Measurements from ENCODE around the gene AHSA1.
A peak's percentile ranks its signal among the peaks of the same experiment; 100 is the strongest.
"Not testable (repeated sequence)": the region's sequence is repeated elsewhere in the genome, so short reads cannot be mapped to it uniquely, and the experiment has no call there.

The AHSA1 gene

DNA sequence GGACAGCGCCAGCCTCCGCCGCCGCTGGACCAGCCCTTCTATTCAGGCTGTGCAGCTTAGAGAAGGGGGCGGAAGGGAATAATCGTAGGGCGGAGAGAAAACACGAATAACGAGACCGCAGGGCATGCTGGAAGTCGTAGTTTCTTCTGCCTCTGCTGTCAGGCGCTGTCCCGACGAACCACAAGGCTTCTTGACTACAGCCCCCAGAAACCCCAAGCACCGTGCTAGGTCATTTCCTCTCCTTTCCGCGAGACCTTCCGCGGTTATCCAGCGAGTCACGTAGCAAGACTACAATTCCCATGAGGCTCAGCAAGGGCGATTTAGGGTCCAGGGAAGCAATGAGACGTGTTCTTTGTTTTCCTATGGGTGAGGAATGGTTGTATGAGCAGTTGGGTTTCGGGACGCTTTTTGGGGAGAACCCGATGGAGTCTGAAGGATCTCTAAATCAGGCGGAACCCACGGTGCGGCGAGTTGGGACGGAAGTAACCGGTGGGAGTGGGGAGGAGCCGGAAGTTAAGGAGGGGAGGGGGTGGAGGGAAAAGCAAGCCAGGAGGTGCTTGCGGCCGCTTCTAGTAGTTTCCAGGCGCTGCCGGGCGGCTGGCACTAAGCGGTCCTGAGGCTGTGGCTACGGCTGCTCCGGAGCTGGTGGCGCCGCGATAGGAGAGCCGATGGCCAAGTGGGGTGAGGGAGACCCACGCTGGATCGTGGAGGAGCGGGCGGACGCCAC lies at the start of gene AHSA1, which contains the start of gene VIPAS39:
Gene AHSA1 (plus strand): TSS at position 572 of the 727 bp plus-strand sequence. CDS start 97 bp downstream, at position 669.
Gene VIPAS39 (minus strand): TSS at position 80 of the 727 bp plus-strand sequence. CDS start 3,499 bp downstream, outside the sequence.
- FAIRE-seq: peak; percentile 89

DNA sequence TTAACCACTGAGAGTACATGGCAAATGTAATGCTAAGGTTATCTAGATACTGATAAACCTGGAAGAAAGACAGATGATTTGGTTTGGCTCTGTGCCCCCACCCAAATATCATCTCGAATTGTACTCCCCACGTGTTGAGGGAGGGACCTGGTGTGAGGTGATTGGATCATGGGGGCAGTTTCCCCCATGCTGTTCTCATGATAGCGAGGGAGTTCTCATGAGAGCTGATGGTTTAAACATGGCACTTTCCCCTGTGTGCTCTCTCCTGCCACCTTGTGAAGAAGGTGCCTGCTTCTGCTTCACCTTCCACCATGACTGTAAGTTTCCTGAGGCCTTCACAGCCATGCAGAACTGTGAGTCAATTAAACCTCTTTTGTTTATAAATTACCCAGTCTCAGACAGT lies 48.8 kb upstream of the AHSA1 start:
- FAIRE-seq: no peak

DNA sequence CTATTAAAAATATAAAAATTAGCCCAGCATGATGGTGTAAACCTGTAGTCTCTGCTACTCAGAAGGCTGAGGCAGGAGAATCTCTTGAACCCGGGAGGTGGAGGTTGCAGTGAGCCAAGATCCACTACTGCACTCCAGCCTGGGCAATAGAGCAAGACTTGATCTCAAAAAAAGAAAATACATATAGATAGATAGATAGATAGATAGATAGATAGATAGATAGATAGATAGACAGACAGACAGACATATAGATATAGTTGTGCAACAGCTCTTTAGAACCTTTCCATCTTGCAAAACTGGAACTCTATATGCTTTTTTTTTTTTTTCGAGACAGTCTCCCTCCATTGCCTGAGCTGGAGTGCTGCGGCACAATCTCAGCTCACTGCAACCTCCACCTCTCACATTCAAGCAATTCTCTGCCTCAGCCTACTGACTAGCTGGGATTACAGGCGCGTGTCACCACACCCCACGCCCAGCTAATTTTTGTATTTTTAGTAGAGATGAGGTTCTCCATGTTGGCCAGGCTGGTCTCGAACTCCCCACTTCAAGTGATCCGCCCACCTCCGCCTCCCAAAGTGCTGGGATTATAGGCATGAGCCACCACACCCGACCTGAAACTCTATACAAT lies 42.4 kb upstream of the AHSA1 start:
- FAIRE-seq: not testable (repeated sequence)

DNA sequence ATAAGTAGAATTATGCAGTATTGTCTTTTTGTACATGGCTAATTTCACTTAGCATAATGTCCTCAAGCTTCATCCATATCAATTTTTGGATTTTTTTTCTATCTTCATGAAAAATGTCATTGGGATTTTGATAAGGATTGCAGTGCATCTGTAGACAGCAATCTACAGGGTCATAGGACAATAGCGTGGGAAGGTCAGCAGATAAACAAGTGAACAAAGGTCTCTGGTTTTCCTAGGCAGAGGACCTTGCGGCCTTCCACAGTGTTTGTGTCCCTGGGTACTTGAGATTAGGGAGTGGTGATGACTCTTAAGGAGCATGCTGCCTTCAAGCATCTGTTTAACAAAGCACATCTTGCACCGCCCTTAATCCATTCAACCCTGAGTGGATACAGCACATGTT lies 41.8 kb upstream of the AHSA1 start:
- not testable (repeated sequence) for FAIRE-seq

DNA sequence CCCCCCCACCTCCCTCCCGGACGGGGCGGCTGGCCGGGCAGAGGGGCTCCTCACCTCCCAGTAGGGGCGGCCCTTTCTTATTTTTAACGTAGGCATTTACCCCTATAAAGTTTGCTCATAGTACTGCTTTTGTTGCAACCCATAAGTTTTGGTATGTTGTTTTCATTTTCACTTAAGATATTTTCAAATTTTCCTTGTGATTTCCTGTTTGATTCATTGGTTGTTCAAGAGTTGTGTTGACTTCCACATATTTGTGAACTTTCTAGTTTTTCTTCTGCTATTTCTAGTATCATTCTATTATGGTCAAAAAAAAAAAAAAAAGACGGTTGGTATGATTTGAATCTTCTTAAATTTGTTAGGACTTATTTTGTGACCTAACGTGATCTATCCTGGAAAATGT lies 41.1 kb upstream of the AHSA1 start:
- FAIRE-seq: no peak

DNA sequence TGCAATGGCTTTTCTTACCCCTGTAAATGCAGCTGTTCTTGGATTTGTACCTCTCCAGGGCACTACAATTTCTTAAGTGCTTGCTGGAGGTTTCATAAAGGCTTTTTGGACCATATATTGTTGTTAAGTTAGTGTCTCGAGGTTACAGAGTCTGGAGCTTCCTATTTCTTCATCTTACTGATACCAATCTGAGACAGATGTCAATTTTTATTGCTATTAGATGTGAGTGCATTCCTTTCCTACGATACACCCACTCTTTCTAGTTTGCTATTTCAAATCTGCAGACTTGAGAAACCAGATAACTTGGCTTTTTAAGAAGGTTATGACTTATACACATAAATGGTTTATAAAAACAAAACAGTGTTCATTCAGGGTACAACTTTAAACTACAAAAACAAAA lies 36.7 kb upstream of the AHSA1 start:
- FAIRE-seq: no peak

DNA sequence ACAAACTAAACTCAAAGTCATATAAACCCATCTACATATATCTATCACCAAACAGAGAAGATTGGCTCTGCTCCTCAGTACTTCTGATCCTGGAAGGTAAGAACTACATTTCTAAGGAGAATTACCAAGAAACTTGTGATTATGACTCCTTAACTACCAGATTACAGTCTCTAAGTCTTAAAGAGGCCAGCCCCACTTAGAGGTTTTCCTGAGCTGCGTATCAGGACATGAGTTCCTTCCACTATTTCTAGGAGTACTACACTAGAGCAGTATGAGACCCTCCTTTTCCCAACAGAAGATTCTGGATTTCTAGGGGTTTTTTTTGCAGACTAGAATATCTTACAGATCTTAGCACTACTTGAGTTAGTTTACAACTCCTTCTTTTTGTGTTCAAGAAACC lies 34.5 kb upstream of the AHSA1 start, which contains the start of gene NOXRED1:
Gene NOXRED1 (minus strand): TSS at position 101 of the 400 bp plus-strand sequence. CDS start 634 bp downstream, outside the sequence.
- FAIRE-seq: no peak

DNA sequence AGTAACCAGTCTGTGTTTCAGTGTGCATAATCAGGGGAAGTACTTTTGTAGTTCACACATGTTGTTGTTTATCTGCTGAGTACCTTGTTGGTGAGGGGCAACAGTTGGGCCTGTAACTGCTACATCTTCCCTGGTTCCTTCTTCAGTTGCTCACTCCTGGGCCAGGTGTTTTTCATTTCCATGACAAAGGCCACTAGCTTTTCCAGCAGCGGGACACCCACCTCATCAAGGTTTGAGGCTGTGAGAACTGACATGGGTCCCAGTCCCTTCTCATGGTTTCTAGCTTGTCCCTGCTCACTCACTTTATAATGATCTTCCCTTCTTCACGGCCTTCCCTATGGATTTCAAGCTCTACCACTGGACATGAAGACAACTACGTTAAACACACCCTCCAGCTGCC lies 33.0 kb upstream of the AHSA1 start:
- FAIRE-seq: no peak

DNA sequence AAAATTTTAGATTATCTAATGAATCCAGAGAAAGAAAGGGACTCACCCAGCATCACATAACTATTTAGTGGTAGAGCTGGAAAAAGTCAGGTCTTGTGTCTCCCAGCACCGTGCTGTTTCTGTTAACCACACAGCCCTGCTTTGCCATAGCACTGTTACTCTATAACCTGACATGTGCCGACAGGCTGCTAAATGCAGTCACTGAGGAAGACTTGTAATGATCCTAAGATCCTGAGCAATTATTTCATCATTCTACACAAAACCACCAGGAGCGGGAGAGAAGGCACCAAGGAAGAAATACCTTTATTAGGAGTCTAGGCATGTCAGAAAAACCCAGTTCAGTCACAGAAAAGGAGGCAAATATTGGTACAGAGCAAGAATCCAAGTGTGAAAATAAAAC lies 31.5 kb upstream of the AHSA1 start:
- FAIRE-seq: no peak

DNA sequence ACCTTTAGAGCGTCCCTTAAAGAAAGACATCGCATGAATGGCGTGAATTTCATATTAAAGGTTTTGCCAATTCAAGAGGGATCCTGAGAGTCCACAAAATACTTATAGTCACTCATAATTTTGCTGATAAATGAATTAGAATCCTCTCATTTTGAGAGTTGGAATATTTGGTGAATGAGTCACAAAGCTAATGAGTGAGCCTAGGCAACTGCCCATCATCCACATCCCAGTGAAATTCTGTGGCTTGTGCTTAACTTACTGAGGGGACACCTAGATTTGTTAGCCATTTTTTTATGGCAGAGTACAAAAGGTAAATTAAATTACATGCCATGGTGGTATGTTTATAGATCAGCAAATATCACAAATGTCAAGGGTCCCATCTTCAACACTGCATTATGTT lies 21.9 kb upstream of the AHSA1 start:
- no peak for FAIRE-seq

DNA sequence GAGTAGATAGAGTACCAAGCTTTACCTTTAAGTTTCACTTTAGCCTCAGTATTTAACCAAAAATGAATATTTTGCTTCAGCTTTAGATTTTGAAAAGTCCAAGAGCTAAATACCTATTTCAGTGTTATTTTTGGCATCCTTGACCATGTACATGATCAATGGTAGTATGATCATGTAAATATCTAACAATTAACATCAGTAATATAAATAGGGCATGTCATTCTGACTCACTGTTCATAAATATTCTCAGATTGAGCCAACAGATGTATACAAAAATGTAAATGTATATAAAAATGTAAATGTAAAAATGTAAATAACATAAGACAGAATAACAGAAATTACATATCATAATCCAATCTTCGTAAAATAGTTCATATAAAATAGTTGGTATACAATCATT lies 19.3 kb upstream of the AHSA1 start:
- peak; percentile 53 for FAIRE-seq

DNA sequence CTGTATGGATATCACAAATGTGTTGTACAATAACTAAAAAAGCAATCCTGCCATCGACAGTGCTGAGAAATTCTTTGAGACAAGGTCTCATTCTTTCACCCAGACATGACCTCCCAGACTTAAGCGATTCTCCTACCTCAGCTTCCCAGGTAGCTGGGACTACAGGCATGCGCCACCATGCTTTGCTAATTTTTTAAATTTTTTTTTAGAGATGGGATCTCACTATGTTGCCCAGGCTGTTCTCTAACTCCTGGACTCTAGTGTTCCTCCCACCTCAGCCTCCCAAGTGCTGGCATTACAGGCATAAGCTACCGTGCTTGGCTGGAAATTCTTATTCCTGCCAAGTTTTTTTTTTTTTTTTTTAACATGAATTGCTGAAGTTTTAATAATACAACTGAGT lies 18.0 kb upstream of the AHSA1 start:
- no peak for FAIRE-seq

DNA sequence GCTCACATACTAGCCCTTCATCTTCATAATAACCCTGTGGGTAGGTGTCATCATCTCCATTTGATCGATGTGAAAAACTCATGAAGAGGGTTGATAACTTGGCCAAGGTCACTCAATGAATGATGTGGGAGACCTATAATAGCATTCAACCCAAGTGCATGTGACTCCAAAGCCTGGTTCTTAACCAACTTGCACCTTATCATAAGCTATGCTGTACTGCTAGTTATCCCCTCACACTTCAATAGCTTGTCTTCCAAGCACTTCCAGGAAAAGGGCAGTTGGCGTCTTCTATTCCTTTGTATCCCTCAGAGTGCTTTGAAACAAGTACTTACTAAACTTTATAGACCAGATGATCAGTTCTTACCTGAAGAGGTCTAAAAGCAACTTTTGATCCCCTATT lies 15.7 kb upstream of the AHSA1 start:
- FAIRE-seq: no peak

DNA sequence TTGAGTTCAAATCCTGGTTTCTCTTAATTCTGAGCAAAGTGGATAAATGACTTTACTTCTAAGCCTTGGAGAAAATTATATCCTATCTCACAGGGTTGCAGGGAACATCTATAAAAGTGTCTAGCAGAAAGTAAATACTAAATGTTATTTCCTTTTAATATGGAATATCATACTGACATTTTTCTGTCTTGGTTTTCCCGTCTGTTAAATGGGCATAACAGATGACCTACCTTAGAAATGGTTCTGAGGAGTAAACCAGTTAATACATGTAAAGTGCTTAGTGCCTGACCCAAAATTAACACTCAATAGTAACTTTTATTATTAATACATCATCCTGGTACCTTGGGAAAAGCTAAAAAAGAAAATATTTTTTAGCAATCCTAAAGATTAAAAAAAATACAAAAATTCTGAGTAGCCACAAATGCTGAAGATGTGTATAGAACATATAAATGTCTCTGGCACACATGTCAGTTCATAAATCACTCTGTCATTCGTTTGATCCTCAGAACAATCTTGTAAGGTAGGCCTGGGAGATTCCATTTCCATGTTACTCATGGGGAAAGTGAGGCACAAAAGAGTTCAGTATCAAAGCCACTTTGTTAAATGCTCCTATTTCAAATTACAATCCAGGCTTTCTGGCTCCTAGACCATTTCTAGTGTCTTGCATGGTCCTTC lies 1.8 kb upstream of the AHSA1 start:
- no peak for FAIRE-seq

DNA sequence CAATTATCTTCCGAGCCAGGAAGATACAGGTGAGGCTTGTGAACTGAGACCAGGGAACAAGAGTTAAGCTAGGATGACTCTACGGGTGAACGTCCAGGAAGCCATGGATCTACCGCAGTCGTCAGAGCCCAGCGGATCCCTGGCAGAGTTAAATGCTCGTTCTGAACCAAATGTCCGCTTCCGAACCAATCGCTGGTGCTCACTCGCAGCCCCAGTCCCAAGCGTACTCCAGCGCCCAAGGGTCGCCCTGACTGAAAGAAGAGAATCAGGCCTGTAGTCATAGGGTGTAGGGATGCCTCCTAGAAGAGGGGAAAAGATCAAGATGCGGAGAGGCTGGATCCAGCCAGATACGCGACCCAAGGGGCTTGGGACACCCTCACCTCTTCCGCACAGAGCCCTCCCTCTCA lies 775 bp upstream of the AHSA1 start:
- no peak for FAIRE-seq

DNA sequence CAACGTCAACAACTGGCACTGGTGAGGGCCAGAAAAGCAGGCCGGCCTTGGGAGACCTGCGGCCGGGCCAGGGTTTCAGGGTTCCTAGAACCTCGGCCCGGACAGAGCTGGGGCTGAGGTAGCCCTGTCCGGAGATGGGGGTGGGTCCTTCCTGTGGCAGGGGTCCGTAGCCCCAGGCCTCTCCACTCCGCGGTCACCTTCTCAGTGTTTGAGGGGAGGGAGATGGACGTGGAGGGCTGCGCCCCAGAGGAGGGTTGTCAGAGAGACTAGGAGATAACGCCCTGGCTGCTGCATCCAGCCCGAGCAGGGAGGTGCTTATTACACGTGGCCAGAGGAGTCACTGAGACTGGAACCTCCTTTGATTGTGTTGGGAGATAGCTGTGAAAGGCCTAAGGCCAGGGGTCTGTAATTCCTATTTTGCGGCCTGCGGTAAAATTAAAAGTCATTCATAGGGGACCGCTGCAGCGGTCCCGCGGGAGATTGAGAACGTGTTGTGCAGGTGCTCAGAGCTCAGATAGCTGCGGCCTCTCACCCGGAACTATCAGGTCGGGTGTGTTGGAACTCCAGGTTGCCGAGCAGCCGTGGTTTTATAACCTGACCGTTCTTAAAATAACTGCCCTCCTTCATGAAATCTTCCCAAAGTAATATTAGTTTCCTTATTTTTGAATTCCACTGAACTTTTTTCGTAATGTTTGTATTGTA lies 507 bp downstream of the AHSA1 start:
- no peak for FAIRE-seq

DNA sequence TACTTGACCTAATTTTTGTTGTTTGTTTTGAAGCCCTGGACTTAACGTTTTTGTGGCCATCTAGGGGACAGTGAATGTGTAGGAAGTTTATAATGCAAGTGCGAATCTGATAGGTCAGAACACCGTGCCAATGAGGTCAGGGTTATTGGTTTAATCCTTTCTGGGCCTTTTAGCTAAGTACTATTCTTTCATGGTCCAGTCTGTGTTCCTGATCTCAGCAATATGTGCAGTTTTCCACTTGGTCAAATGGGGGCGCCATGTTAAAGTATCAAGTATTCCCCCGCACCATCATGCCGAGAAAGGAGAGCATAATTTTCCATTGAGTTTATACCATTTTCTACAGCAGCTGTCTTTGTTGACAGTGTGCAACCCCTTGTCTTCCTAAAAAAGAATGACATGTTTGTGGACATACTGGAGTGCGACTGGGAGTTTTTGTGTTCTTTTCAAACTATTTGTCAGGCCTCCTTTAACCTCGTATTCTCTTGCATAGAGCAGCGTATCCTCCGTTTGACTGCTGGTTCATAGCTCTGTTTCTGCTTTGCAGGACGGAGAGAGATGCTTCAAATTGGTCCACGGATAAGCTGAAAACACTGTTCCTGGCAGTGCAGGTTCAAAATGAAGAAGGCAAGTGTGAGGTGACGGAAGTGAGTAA lies 1.3 kb downstream of the AHSA1 start:
- no peak for FAIRE-seq

DNA sequence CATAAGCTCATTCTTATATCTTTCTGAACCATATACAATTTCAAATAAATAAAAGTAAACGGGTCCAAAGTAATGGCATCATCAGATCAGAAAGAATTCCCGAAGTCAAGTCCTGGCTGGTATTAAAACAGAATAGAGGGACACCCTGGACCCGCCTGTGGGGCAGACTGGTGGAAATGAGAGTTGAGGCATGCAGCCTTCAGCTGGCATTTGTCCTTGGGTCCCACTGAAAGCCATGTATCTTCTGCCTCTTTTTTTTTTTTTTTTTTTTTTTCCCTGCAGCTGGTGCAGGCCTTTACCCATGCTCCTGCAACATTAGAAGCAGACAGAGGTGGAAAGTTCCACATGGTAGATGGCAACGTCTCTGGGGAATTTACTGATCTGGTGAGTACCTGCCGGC lies 9.9 kb downstream of the AHSA1 start:
- FAIRE-seq: no peak

DNA sequence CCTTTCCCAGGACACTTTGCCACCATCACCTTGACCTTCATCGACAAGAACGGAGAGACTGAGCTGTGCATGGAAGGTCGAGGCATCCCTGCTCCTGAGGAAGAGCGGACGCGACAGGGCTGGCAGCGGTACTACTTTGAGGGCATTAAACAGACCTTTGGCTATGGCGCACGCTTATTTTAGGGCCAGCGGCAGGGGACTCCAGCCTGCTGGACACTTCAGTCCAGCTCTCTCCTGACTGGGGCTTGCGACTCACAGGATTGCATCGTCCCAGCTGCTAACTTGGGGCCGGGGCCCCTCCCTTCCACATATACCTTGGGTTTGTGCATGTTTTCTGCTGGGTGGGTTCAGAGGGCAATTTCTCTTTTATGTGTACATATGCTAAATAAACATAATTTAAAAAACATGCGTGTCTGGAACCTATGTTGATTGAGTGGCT lies 11.2 kb downstream of the AHSA1 start:
- FAIRE-seq: no peak

DNA sequence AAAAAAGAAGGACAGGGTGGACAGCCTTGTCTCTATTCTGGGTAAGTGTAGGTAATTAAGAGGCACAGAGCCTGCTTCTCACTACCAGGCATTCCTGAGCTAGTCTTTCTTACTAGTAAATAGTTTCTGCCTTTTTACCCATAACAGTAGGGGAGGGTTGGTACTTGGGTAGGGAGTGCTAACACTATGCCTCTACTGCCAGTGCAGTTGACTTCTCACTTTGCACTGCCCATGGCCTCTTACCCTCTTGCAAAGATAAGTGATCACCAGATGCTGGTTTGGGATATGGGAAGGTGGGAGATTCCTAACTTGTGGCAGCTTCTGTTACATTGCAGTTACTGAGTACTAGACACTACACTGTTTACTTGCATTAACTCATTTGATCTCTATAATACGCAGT lies 11.6 kb downstream of the AHSA1 start:
- no peak for FAIRE-seq

DNA sequence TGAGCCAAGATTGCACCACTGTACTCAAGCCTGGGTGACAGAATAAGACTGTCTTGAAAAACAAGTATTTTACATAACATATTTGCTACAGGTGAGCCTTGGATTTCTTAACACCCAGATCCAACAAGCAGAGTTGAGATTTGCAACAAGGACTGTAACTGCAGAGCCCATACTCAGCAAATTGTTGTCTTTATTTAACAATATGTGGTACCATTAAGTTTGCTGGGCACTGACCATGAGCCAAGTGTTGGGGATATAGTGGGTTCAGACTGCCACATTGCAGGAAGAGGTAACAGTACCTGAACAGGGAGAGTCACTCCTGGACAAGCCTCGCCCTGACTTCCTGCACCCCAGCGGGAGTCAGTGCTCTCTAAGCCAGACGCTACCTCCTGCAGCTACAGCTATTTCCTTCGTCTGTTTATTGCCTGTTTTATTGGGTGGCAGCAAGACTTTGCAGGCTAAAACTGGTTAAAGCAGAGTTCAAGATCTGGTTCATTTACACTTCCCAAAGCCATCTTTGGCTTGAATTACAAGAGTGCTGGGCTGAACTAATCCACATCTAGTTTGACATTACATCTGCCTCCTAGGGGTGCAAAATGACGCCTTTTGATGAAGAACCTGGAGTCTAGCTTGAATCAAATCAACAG lies 12.5 kb downstream of the AHSA1 start:
- no peak for FAIRE-seq

DNA sequence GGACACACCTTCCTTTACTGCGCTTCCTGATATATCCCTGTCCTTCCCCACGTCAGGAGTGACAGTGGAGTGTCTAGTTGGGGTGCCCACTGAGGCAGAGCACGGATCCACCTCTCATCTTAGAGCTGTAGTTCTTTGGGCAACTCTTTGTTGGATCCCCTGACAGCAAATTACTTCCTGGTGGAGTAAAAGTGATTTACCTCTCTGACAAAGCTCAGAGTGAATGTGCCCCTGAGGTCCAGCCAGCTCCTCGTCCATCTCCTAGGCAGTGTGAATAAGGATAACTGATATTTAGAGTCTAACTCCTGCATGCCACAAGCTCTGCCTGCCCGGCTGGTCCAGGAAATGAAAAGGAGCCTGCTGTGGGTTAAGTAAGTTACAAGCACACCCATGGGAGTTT lies 16.0 kb downstream of the AHSA1 start:
- no peak for FAIRE-seq

Data from endometrium (tissue), 2 donors.